HG02678 (cell line): ENCODE data around the gene ARGFX.
"Not testable (repeated sequence)": the region's sequence is repeated elsewhere in the genome, so short reads cannot be mapped to it uniquely, and the experiment has no call there.

ENCODE experiments used
- ATAC-seq: cut with Tn5 transposase; IDR thresholded peaks from one replicate; pipeline ENCODE4 v1.9.1; 2021; ENCODE audit warnings: mild to moderate bottlenecking, moderate library complexity; ENCODE audit not compliant: unreplicated experiment

Gene ARGFX

DNA sequence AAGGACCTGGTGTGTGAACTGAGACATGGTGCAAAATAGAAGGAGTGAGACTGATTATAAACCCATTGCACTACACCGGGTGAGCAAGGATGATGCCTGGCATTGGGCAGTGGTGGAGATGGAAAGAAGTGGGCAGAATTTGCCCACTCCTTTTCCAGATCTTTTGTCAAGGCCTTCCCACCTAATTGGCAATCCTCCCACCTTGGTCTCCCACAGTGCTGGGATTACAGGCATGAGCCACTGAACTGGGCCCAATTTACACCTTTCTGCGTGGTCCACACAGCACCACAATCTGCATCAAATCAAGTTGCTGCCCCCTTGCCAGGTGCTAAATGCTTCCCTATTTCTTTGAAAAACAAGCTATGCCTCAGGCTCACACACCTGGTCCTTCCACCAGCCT is 30.8 kb downstream of the ARGFX start:
- no peak for ATAC-seq

DNA sequence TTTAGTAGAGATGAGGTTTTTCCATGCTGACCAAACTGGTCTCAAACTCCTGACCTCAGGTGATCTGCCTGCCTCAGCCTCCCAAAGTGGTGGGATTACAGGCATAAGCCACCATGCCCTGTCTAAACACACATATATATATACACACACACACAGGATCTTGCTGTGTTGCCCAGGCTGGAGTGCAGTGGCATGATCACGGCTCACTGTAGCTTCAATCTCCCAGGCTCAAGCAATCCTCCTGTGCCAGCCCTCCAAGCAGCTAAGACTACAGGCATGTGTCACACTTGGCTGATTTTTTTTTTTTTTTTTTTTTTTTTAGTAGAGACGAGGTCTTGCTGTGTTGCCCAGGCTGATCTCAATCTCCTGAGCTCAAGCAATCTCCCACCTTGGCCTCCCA is 32.2 kb downstream of the ARGFX start:
- not testable (repeated sequence) for ATAC-seq

DNA sequence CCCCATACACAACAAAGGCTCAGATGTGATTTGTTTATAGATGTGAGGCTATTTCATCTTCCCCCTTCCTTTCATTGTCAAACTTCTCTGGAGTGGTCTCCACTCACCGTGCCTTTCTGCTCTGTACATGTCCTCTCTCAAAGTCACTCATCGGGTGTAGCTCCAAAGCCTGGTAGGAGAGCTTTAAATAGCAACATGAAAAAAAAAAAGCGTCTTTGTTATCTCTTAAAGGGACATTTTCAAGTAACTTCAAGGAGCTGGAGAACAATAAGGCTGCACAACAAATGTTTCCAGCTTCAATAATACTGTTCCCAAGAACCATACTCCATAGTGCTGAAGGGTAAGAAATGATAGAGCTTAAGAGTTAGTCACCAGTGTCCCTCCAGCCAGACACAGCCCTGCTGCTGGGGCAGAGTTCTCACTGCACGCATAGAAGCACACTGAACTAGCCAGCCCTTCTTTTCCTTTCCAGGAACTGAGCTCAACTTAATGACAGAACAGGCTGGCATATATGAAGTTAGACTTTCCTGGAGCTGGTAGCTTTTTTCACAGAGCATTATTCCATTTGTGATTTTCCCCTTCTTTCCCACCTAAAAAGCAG is 33.6 kb downstream of the ARGFX start:
- ATAC-seq: no peak

DNA sequence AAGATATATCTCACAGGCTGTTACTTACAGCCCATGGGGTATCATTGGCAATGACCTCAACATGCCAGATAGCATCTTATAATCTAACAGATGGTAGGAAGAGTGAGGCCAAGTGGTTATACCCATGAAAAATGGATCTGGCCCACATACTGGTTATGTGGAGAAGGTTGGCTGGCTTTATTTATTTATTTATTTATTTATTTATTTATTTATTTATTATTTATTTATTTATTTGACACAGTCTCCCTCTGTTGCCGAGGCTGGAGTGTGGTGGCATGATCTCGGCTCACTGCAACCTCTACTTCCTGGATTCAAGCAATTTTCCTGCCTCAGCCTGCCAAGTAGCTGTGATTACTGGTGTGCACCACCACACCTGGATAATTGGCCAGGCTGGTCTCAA is 37.0 kb downstream of the ARGFX start:
- no peak for ATAC-seq

DNA sequence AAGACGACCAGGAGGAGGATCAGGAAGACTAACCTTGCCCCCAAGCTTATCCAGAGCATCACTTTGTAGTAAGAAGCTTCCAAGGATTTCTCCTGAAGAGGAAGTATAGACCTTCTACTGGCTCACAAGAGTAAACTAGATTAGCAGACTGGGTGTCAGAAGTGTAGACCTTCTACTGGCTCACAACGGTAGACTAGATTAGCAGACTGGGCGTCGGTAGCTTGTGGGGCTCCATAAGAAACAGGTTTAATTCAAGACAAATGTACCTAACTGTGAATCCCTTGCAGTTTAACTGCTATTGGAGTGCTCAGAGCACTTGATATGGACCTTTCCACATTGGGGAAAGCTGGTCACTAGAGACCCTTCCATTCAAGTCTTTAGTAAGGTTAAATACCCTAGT is 38.4 kb downstream of the ARGFX start:
- ATAC-seq: no peak
